ENCODE measurements around the gene C4B. TPM values are rescaled to one million over a fixed set of nuclear protein-coding genes. Genes with fewer than 3 reads are reported as not detected.

The C4B gene
- total RNA-seq, 1 donor from 2014 or later: 6.4 TPM

DNA sequence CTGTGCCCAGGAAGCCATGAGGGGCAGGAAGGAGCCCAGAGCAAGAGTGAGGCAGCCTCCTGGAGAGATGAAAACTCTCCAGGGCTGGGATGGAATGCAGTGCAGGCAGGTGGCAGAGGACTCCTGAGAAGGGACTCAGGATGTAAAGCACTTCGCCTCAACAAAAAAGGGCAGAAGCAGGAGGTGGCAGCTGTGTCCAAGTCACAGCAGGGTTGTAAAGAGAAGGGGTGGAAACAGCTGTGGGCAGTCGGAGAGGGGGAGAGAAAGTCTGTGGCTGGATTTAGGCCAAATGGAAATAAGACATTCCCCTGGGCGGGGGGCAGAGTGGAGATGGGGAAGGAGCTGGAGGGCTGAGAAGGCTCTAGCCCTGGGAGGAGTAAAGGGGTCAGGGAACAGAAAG, 58.5 kb downstream of the C4B start:
- H3K27me3 Mint-ChIP-seq (ENCODE audit: unreplicated experiment): peaks cover 20% of the 10 kb centered on the region
- peak overlapping the region; percentile 58 for H3K4me3 Mint-ChIP-seq (ENCODE audit: unreplicated experiment)
- TF ChIP-seq, protein P1, sequence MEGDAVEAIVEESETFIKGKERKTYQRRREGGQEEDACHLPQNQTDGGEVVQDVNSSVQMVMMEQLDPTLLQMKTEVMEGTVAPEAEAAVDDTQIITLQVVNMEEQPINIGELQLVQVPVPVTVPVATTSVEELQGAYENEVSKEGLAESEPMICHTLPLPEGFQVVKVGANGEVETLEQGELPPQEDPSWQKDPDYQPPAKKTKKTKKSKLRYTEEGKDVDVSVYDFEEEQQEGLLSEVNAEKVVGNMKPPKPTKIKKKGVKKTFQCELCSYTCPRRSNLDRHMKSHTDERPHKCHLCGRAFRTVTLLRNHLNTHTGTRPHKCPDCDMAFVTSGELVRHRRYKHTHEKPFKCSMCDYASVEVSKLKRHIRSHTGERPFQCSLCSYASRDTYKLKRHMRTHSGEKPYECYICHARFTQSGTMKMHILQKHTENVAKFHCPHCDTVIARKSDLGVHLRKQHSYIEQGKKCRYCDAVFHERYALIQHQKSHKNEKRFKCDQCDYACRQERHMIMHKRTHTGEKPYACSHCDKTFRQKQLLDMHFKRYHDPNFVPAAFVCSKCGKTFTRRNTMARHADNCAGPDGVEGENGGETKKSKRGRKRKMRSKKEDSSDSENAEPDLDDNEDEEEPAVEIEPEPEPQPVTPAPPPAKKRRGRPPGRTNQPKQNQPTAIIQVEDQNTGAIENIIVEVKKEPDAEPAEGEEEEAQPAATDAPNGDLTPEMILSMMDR (IDR thresholded peaks at IDR 0.05; ENCODE audit: partially characterized antibody, unreplicated experiment): no peak
- H3K9me3 Mint-ChIP-seq (ENCODE audit: unreplicated experiment): peaks cover 8% of the 10 kb centered on the region
- DNase-seq: peak; percentile 59
- peak overlapping the region; percentile 19 for H3K27ac Mint-ChIP-seq (ENCODE audit: unreplicated experiment)
- H3K36me3 Mint-ChIP-seq (ENCODE audit: unreplicated experiment): no peaks in the 10 kb centered on the region
- peaks cover 21% of the 10 kb centered on the region for H3K4me1 Mint-ChIP-seq (ENCODE audit: low read depth, unreplicated experiment)

DNA sequence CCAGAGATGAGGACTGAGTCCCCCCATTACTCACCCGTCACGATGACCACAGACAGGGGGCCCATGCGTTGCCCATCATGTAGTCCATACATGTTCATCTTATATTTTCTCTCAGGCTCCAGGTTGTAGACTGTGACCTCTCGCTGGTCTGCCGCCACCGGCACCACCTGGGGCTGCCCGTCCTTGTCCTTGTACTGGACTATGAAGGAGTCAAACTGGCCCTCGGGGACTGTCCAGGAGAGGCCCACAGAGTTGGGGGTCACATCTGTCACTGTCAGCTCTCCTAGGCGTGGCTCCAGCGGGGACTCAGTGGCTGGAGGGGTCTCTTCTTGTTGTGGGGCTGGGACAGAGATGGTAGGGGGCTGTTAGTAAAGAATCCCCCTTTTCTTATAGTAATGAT, 59.0 kb downstream of the C4B start:
- no peak for DNase-seq
- H3K4me3 Mint-ChIP-seq (ENCODE audit: unreplicated experiment): peak overlapping the region; percentile 11
- TF ChIP-seq, protein P1 (IDR thresholded peaks at IDR 0.05; ENCODE audit: partially characterized antibody, unreplicated experiment): no peak
- H3K27me3 Mint-ChIP-seq (ENCODE audit: unreplicated experiment): peaks cover 20% of the 10 kb centered on the region
- peaks cover 21% of the 10 kb centered on the region for H3K4me1 Mint-ChIP-seq (ENCODE audit: low read depth, unreplicated experiment)
- no peaks in the 10 kb centered on the region for H3K36me3 Mint-ChIP-seq (ENCODE audit: unreplicated experiment)
- H3K27ac Mint-ChIP-seq (ENCODE audit: unreplicated experiment): no peak overlapping the region
- H3K9me3 Mint-ChIP-seq (ENCODE audit: unreplicated experiment): peaks cover 8% of the 10 kb centered on the region

DNA sequence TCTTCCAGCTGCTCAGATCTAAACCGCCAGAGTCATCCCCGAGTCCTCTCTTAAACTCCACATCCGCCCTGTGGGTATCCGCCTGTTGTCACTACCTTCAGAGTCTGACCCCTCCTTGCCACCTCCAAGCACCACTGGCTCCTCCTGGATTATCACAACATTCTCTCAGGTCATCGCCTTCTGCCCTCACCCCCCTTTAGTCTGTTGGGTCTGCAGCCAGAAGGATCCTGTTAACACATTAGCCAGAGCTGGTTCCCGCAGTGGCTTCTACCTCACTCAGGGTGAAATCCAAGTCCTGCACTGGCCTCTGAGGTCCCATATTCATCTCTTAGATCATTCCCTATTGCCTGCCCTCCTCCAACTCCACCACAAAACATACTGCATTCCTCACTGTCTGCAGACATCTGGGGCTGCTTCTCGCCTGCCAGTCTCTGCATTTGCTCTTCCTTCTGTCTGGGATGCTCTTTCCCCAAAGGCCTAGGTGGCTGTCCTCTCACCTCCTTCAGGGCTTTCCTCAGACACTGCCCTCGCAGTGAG, 60.5 kb downstream of the C4B start:
- no peak overlapping the region for H3K4me3 Mint-ChIP-seq (ENCODE audit: unreplicated experiment)
- H3K4me1 Mint-ChIP-seq (ENCODE audit: low read depth, unreplicated experiment): peaks cover 18% of the 10 kb centered on the region
- H3K36me3 Mint-ChIP-seq (ENCODE audit: unreplicated experiment): no peaks in the 10 kb centered on the region
- peaks cover 20% of the 10 kb centered on the region for H3K27me3 Mint-ChIP-seq (ENCODE audit: unreplicated experiment)
- H3K9me3 Mint-ChIP-seq (ENCODE audit: unreplicated experiment): peaks cover 5% of the 10 kb centered on the region
- no peak for DNase-seq
- H3K27ac Mint-ChIP-seq (ENCODE audit: unreplicated experiment): no peak overlapping the region
- TF ChIP-seq, protein P1 (IDR thresholded peaks at IDR 0.05; ENCODE audit: partially characterized antibody, unreplicated experiment): no peak

DNA sequence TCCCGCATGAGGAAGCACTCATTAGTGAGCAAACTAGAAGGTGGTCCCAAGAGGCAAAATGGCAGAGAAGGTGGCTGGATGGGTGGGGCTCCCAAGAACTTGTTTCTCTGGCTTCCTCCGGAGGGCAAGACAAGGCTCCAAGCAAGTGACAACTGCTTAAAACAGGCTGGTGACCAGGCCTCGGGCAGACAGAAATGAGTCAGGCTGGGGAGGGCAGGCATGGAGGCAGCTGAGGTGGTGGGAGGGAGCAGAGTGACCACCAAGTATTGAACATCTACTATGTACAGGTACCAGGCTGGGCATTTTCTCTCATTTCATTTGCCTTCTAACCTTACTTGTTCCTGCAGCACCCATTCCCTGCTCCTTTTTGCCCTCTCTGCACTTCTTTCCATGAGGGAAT, 61.2 kb downstream of the C4B start:
- no peak for DNase-seq
- Mint-ChIP-seq H3K27me3 (ENCODE audit: unreplicated experiment) (peaks cover 20% of the 10 kb centered on the region), H3K27ac (ENCODE audit: unreplicated experiment) (no peak overlapping the region), H3K9me3 (ENCODE audit: unreplicated experiment) (peaks cover 5% of the 10 kb centered on the region), H3K4me1 (ENCODE audit: low read depth, unreplicated experiment) (peaks cover 18% of the 10 kb centered on the region), H3K36me3 (ENCODE audit: unreplicated experiment) (no peaks in the 10 kb centered on the region), H3K4me3 (ENCODE audit: unreplicated experiment) (no peak overlapping the region)
- TF ChIP-seq, protein P1 (IDR thresholded peaks at IDR 0.05; ENCODE audit: partially characterized antibody, unreplicated experiment): no peak

DNA sequence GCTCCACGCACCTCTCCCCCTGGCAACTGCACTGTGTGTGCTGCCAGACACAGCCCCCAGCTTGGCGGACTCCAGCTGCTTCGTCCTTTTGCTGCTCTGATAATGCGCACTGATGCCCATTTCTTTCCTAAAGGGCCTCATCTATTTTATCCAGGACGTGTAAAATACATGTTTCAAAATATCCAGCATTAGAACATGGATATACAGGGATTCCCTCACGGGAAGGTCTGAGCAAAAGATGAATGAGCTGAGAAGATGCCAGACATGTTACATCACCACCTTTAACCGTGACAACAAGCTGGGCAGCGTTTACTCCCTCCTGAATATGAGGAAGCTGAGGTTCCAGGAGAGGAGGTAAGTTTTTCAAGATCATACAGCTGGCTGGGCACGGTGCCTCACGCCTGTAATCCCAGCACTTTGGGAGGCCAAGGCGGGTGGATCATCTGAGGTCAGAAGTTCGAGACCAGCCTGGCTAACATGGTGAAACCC, 61.8 kb downstream of the C4B start:
- H3K9me3 Mint-ChIP-seq (ENCODE audit: unreplicated experiment): peaks cover 5% of the 10 kb centered on the region
- H3K4me1 Mint-ChIP-seq (ENCODE audit: low read depth, unreplicated experiment): peaks cover 15% of the 10 kb centered on the region
- H3K36me3 Mint-ChIP-seq (ENCODE audit: unreplicated experiment): no peaks in the 10 kb centered on the region
- TF ChIP-seq, protein P1 (IDR thresholded peaks at IDR 0.05; ENCODE audit: partially characterized antibody, unreplicated experiment): no peak
- peaks cover 20% of the 10 kb centered on the region for H3K27me3 Mint-ChIP-seq (ENCODE audit: unreplicated experiment)
- no peak overlapping the region for H3K4me3 Mint-ChIP-seq (ENCODE audit: unreplicated experiment)
- no peak for DNase-seq
- no peak overlapping the region for H3K27ac Mint-ChIP-seq (ENCODE audit: unreplicated experiment)
